Measurements from ENCODE around the gene TPH2.

- TF ChIP-seq, protein P1, sequence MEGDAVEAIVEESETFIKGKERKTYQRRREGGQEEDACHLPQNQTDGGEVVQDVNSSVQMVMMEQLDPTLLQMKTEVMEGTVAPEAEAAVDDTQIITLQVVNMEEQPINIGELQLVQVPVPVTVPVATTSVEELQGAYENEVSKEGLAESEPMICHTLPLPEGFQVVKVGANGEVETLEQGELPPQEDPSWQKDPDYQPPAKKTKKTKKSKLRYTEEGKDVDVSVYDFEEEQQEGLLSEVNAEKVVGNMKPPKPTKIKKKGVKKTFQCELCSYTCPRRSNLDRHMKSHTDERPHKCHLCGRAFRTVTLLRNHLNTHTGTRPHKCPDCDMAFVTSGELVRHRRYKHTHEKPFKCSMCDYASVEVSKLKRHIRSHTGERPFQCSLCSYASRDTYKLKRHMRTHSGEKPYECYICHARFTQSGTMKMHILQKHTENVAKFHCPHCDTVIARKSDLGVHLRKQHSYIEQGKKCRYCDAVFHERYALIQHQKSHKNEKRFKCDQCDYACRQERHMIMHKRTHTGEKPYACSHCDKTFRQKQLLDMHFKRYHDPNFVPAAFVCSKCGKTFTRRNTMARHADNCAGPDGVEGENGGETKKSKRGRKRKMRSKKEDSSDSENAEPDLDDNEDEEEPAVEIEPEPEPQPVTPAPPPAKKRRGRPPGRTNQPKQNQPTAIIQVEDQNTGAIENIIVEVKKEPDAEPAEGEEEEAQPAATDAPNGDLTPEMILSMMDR (IDR thresholded peaks at IDR 0.05): no peak
- TF ChIP-seq POLR2A (IDR thresholded peaks at IDR 0.05) (no peak), EP300 (IDR thresholded peaks at IDR 0.05) (no peak)
Measured at GRCh38 chr12:71981149-71981548, 42.5 kb downstream of the TPH2 start.
